Measurements from ENCODE around the gene ASXL1. TPM values are rescaled to one million over a fixed set of nuclear protein-coding genes. Genes with fewer than 3 reads are reported as not detected.

The ASXL1 gene
- total RNA-seq, 4 donors from 2014 or later: 43.5 to 79.8 (median 58.4) TPM

GRCh38 chr20:32474009-32474716, 116.0 kb downstream of the ASXL1 start:
- TF ChIP-seq POLR2AphosphoS5 (IDR thresholded peaks at IDR 0.05) (no peak), CTCF (IDR thresholded peaks at IDR 0.05) (no peak), POLR2A (IDR thresholded peaks at IDR 0.05) (no peak), EP300 (IDR thresholded peaks at IDR 0.05) (no peak)
- H3K27me3 ChIP-seq: no peaks in the 10 kb centered on the region
- ATAC-seq: no peak
- 25% methylated on average over 5 of the region's 18 CpGs; no CpG with 5 or more reads in 1 of the 2 donors for WGBS, 2 donors (ENCODE audit: low coverage in 1 of 2)
- peaks cover 0 to 97% (median 43%) of the 10 kb centered on the region in 3 donors for H3K4me1 ChIP-seq
- H3K36me3 ChIP-seq: peaks cover 0 to 20% of the 10 kb centered on the region in 2 donors
- H3K4me3 ChIP-seq: peak overlapping the region in 1 of 2 donors; percentile 47
- peak overlapping the region; percentile 66 to 93 (median 86) for H3K27ac ChIP-seq
- no peaks in the 10 kb centered on the region for H3K9me3 ChIP-seq

DNA sequence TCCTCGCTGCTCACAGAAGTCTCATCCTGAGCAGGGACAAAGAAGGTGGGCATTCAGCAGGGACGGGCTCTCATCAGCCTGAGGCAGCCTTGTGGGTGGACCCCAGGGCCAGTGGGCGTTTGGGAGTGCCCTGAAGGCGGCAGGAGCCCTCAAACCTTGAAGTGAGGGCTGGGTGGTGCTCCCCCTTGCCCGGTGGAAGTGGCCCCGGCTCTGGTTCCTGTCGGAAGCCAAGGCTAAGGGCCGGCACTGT, 116.5 kb downstream of the ASXL1 start:
- no peaks in the 10 kb centered on the region for H3K27me3 ChIP-seq
- H3K27ac ChIP-seq: peak overlapping the region; percentile 66 to 93 (median 86)
- ATAC-seq: no peak
- H3K36me3 ChIP-seq: peaks cover 0 to 20% of the 10 kb centered on the region in 2 donors
- no peaks in the 10 kb centered on the region for H3K9me3 ChIP-seq
- TF ChIP-seq POLR2A (IDR thresholded peaks at IDR 0.05) (no peak), EP300 (IDR thresholded peaks at IDR 0.05) (no peak), POLR2AphosphoS5 (IDR thresholded peaks at IDR 0.05) (no peak), CTCF (IDR thresholded peaks at IDR 0.05) (no peak)
- H3K4me1 ChIP-seq: peaks cover 0 to 97% (median 43%) of the 10 kb centered on the region in 3 donors
- H3K4me3 ChIP-seq: peak overlapping the region; percentile 4 to 47
- no CpG with 5 or more reads among the region's 8 CpGs for WGBS, 2 donors (ENCODE audit: low coverage in 1 of 2)

DNA sequence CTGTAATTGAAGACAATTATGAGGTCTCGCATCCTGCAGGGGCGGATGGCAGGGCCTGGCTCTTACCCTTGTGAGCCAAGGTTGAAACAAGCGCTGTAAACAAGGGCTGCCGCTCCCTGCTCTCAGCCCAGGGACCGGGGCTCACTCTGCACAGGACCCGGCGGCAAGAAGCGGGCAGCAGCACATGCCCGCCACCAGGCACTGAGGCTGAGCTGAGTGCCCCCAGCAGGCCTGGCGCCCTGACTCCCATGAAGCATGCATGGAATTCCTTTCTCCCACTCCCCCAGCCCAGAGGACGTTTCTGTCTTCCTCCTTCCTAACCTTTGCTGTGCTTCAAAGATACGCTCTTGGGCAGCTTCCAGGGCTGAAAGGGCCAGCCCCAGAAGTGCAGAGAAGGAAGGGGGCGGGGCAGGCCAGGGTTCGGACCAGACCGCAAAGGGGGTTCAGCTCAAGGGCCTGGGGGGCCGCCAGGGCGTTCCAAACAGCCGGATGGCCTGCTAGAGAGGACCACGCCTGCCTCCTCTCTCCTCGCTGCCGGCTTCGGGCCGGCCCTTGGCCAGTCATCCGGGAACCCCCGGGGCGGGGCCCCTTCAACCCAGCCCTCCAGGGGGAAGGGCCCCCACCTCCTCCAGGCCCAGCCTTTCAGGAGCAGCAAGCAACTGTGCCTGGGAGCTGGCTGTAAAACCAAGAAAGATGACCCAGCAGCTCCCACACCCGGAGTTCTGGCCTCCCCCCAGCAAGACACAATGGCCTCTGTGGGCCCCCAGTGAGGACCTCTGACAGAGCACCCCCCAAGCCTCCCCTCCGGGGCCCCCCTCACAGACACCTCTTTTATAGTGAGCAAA, 117.1 kb downstream of the ASXL1 start:
- peak in 1 of 2 donors; percentile 27 for TF ChIP-seq POLR2A (IDR thresholded peaks at IDR 0.05)
- TF ChIP-seq CTCF (IDR thresholded peaks at IDR 0.05): peak in 1 of 4 experiments; percentile 21
- TF ChIP-seq EP300 (IDR thresholded peaks at IDR 0.05): no peak
- peak; percentile 49 for TF ChIP-seq POLR2AphosphoS5 (IDR thresholded peaks at IDR 0.05)
- peaks cover 0 to 20% of the 10 kb centered on the region in 2 donors for H3K36me3 ChIP-seq
- peaks cover 0 to 97% (median 43%) of the 10 kb centered on the region in 3 donors for H3K4me1 ChIP-seq
- no CpG with 5 or more reads among the region's 28 CpGs for WGBS, 2 donors (ENCODE audit: low coverage in 1 of 2)
- no peaks in the 10 kb centered on the region for H3K9me3 ChIP-seq
- peak; percentile 93 for ATAC-seq
- peak overlapping the region; percentile 4 to 47 for H3K4me3 ChIP-seq
- H3K27me3 ChIP-seq: no peaks in the 10 kb centered on the region
- peak overlapping the region; percentile 66 to 93 (median 86) for H3K27ac ChIP-seq

DNA sequence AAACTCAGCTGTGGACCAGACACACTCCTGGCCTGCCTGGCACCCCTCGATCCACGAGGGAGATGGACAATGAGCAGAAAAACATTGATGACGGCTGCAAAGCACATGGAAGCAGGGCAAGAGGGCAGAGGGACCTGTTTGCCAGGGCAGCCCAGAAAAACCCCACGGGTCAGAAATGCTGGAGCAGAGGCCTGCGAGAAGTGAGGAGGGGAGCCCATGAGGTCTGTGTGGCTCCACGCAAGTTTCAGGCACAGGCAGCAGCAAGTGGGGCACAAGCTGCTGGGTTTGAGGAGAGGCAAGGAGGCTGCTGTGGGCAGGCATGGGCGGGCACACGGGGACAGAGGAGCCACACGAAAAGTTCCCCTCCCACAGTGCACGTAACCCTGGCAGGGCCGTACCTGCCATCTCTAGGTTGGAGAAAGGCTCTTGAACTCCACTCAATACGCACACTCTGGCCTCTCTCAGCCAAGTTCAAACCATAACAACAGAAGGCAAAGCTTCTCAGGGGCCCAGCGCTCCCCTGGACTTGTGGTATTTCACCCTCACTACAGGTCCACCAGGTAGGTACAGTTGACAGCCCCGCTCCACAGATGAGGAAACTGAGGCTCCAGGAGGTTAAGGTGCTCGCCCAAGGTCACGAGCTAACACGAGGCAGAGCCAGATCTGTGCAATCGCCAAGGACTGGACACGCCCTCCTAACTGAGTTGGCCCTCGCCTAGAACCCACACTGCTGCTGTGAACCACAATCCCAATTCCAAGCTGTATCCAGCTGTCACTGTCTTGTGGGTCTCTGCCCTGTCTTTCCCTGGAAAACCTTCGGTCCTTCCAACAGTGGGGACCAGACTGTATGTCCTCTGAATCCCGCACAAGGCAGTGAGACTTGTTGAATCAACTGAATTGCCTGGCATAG, 118.8 kb downstream of the ASXL1 start:
- Histone ChIP-seq H3K9me3 (no peaks in the 10 kb centered on the region), H3K27ac (peak overlapping the region in 3 of 4 donors; percentile 83 to 93 (median 89)), H3K4me3 (no peak overlapping the region), H3K4me1 (peaks cover 0 to 97% (median 53%) of the 10 kb centered on the region in 3 donors), H3K36me3 (peaks cover 0 to 12% of the 10 kb centered on the region in 2 donors), H3K27me3 (no peaks in the 10 kb centered on the region)
- no peak for ATAC-seq
- TF ChIP-seq POLR2A (IDR thresholded peaks at IDR 0.05): no peak
- TF ChIP-seq POLR2AphosphoS5 (IDR thresholded peaks at IDR 0.05): no peak
- TF ChIP-seq CTCF (IDR thresholded peaks at IDR 0.05): no peak
- TF ChIP-seq EP300 (IDR thresholded peaks at IDR 0.05): no peak
- WGBS, 2 donors (ENCODE audit: low coverage in 1 of 2): 70% methylated on average over 2 of the region's 22 CpGs; no CpG with 5 or more reads in 1 of the 2 donors

Data from gastroesophageal sphincter (tissue), 4 donors.